Subcutaneous adipose tissue (tissue), 4 donors: ENCODE measurements around the gene DAB1. TPM values are rescaled to one million over a fixed set of nuclear protein-coding genes. Genes with fewer than 3 reads are reported as not detected.

ENCODE experiments used
- total RNA-seq, 4 donors: library from RNA; depleted of rRNA; stranded (reverse); fragments of >200 nt; gene quantifications; one replicate each; pipeline ENCODE4 v1.1.0, GENCODE V29; 2016
- TF ChIP-seq, protein P1 (sequence below): fragments of 450-650 bp; IDR thresholded peaks from one replicate; pipeline ENCODE4 v1.5.1; 2016; ENCODE audit warnings: low read depth, mild to moderate bottlenecking, control low read depth, antibody characterized with exemption, moderate library complexity

DAB1 gene
- total RNA-seq, 4 donors from 2014 or later, result 0.22 to 0.98 (median 0.45) TPM

DNA sequence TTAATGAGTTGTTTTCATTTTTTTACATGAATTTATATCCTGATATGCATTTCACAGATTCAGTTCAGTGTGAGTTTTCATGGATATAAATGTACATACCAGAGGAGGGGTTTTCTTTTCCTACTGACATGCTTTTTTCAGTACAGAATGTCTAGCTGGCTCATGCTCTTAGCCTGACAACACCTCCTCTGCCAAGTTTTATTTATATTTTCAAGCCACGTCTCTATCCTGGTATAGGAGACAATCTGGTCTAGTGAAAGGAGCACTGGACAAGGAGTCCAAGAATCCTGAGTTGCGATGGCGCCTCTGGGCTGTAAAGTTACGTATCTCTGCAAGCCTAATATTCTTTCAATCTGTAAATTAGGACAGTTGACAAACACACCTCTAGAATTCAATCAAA is 4.9 kb downstream of the DAB1 start:
- TF ChIP-seq, protein P1, sequence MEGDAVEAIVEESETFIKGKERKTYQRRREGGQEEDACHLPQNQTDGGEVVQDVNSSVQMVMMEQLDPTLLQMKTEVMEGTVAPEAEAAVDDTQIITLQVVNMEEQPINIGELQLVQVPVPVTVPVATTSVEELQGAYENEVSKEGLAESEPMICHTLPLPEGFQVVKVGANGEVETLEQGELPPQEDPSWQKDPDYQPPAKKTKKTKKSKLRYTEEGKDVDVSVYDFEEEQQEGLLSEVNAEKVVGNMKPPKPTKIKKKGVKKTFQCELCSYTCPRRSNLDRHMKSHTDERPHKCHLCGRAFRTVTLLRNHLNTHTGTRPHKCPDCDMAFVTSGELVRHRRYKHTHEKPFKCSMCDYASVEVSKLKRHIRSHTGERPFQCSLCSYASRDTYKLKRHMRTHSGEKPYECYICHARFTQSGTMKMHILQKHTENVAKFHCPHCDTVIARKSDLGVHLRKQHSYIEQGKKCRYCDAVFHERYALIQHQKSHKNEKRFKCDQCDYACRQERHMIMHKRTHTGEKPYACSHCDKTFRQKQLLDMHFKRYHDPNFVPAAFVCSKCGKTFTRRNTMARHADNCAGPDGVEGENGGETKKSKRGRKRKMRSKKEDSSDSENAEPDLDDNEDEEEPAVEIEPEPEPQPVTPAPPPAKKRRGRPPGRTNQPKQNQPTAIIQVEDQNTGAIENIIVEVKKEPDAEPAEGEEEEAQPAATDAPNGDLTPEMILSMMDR, result no peak

GRCh38 chr1:57411262-57411661 is 12.6 kb downstream of the DAB1 start:
- TF ChIP-seq, protein P1, result no peak

- TF ChIP-seq, protein P1, result no peak
These were observed 13.4 kb downstream of the DAB1 start for GRCh38 chr1:57410508-57410907.

DNA sequence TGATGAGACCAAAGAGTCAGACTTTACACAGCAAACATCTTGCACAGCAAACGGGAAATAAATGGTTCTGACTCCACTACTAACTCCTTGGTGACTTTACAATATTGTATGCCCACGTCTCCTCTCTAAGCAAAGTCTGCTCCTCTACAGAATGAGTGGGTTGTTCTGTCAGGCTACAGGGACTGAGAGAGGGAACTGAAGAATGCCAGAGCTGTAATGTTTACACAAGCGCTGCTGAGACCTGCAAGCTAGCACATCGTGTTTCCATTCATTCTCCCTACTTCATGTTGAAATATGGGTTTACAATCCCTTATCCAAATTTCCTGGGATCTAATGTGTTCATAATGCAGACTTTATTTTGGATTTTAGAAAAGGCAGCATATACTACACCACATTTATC is 15.9 kb downstream of the DAB1 start:
- TF ChIP-seq, protein P1, result no peak

DNA sequence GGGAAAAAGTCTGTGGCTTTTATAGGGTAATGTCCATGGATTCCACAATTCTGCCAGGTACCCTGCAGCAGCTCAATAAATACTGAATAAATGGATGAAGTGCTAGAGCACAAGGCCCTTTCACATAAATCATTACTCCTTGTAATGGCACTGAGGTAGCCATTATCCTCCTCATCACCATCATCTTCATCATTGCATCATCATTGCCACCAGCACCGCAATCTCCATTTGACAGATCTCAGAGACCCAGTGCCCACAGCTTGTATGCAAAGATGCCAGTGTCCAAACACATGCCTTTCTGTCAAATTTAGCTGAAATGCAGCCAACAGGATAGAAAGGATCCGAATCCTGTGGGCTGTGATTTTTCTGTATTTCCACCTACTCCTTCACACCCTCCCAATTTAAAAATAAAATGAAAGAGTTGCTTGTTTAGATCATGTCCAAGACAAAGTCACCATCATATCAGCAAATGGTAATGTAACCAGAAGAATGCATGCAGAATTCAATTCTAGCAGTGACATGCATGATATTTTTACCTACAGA is 17.4 kb downstream of the DAB1 start:
- TF ChIP-seq, protein P1, result no peak

DNA sequence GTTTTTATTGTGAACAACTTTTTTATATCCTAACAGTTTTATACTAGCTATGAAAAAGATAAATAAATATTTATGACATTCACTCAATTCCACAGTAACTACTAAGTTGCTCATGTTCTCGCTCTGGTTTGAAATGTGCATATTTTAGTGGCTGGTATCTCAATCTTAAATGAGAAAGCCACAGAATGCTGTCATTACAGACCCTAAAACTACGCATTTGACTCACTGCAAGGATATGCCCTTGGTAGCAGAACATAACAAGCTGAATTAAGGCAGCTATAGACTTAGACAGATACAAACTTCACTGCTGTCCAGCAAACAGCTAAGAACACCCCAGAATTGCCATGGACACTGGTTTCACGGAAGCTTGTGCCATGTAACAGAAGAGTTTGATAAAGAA is 19.0 kb downstream of the DAB1 start:
- TF ChIP-seq, protein P1, result no peak

GRCh38 chr1:57403201-57403600 is 20.7 kb downstream of the DAB1 start:
- TF ChIP-seq, protein P1, result no peak
